Measurements from ENCODE around the gene RLIM. TPM values are rescaled to one million over a fixed set of nuclear protein-coding genes. Genes with fewer than 3 reads are reported as not detected.

Gene RLIM
- total RNA-seq, 4 donors from 2014 or later: 23.1 to 82.5 (median 33.8) TPM

GRCh38 chrX:74606799-74607198 is 7.6 kb downstream of the RLIM start:
- Histone ChIP-seq H3K4me3 (no peak overlapping the region), H3K27me3 (no peaks in the 10 kb centered on the region), H3K9me3 (no peaks in the 10 kb centered on the region), H3K27ac (no peak overlapping the region), H3K36me3 (no peaks in the 10 kb centered on the region), H3K4me1 (no peaks in the 10 kb centered on the region)
- no peak for DNase-seq
- no peak for TF ChIP-seq POLR2A (IDR thresholded peaks at IDR 0.05)
- no peak for TF ChIP-seq CTCF (IDR thresholded peaks at IDR 0.05)
- intact Hi-C loops (cut with DNase I; ENCODE audit: low total_unique reads): no loop called here

GRCh38 chrX:74606342-74606741 is 8.1 kb downstream of the RLIM start:
- no peaks in the 10 kb centered on the region for H3K27me3 ChIP-seq
- intact Hi-C loops (cut with DNase I; ENCODE audit: low total_unique reads): no loop called here
- no peaks in the 10 kb centered on the region for H3K36me3 ChIP-seq
- H3K4me3 ChIP-seq: no peak overlapping the region
- H3K4me1 ChIP-seq: no peaks in the 10 kb centered on the region
- DNase-seq: no peak
- H3K27ac ChIP-seq: no peak overlapping the region
- no peak for TF ChIP-seq CTCF (IDR thresholded peaks at IDR 0.05)
- no peak for TF ChIP-seq POLR2A (IDR thresholded peaks at IDR 0.05)
- H3K9me3 ChIP-seq: no peaks in the 10 kb centered on the region

- no peaks in the 10 kb centered on the region for H3K27me3 ChIP-seq
- TF ChIP-seq CTCF (IDR thresholded peaks at IDR 0.05) (no peak), POLR2A (IDR thresholded peaks at IDR 0.05) (no peak)
- no peaks in the 10 kb centered on the region for H3K4me1 ChIP-seq
- no peaks in the 10 kb centered on the region for H3K9me3 ChIP-seq
- no peak for DNase-seq
- intact Hi-C loops (cut with DNase I; ENCODE audit: low total_unique reads): no loop called here
- H3K36me3 ChIP-seq: no peaks in the 10 kb centered on the region
- no peak overlapping the region for H3K27ac ChIP-seq
- no peak overlapping the region for H3K4me3 ChIP-seq
Observed at GRCh38 chrX:74603040-74603439, 11.4 kb downstream of the RLIM start.

- H3K4me1 ChIP-seq: no peaks in the 10 kb centered on the region
- no peaks in the 10 kb centered on the region for H3K27me3 ChIP-seq
- no peak for TF ChIP-seq CTCF (IDR thresholded peaks at IDR 0.05)
- TF ChIP-seq POLR2A (IDR thresholded peaks at IDR 0.05): no peak
- H3K36me3 ChIP-seq: no peaks in the 10 kb centered on the region
- no peaks in the 10 kb centered on the region for H3K9me3 ChIP-seq
- DNase-seq: no peak
- intact Hi-C loops (cut with DNase I; ENCODE audit: low total_unique reads): no loop called here
- no peak overlapping the region for H3K4me3 ChIP-seq
- H3K27ac ChIP-seq: no peak overlapping the region
Observed at GRCh38 chrX:74602142-74602541, 12.3 kb downstream of the RLIM start.

GRCh38 chrX:74593593-74593992 is 20.8 kb downstream of the RLIM start:
- Histone ChIP-seq H3K36me3 (peaks cover 0 to 2% of the 10 kb centered on the region in 2 donors), H3K9me3 (no peaks in the 10 kb centered on the region), H3K4me1 (no peaks in the 10 kb centered on the region), H3K27ac (no peak overlapping the region), H3K4me3 (no peak overlapping the region), H3K27me3 (no peaks in the 10 kb centered on the region)
- intact Hi-C loops (cut with DNase I; ENCODE audit: low total_unique reads): no loop called here
- no peak for DNase-seq
- no peak for TF ChIP-seq POLR2A (IDR thresholded peaks at IDR 0.05)
- TF ChIP-seq CTCF (IDR thresholded peaks at IDR 0.05): no peak
